IMR-90 (cell line): ENCODE measurements around the gene PRUNE2. TPM values are rescaled to one million over a fixed set of nuclear protein-coding genes. Genes with fewer than 3 reads are reported as not detected.

Experiments
- ATAC-seq: fragments of 200-7000 bp; cut with Tn5 transposase; 2 replicates; pipeline ENCODE4 v1.9.1; 2020; ENCODE audit warnings: low read depth, mild to moderate bottlenecking, moderate library complexity
- BruUV-seq: library from RNA; stranded (reverse); fragments of 400-500 nt; replicated peaks from 2 replicates; lab custom pipeline; 2021; lab: Mats Ljungman, UMichigan
- CTCF ChIA-PET: fragments of 300-600 bp; formaldehyde crosslinking; extraction: SDS; loops from one replicate; lab custom pipeline; 2021; ENCODE audit warnings: antibody characterized with exemption; lab: Yijun Ruan, JAX
- POLR2A ChIA-PET: fragments of 300-600 bp; sonication (Branson Sonifier 250); formaldehyde crosslinking; loops from one replicate; lab custom pipeline; 2022; ENCODE audit warnings: antibody characterized with exemption; ENCODE audit not compliant: unreplicated experiment; lab: Charles Lee
- DNase-seq: peaks from one replicate; pipeline ENCODE4 v3.0.0; 2013
- H2AFZ ChIP-seq: replicated peaks from 2 replicates; pipeline ENCODE3; 2013; ENCODE audit warnings: low read length, mild to moderate bottlenecking; ENCODE audit not compliant: poor library complexity
- H2AK5ac ChIP-seq: 2 replicates; pipeline ENCODE4 v1.6.1; 2013; ENCODE audit warnings: low read depth, low read length, inconsistent platforms
- H2AK9ac ChIP-seq: replicated peaks from 2 replicates; pipeline ENCODE3; 2013; ENCODE audit warnings: mild to moderate bottlenecking, low read depth, low read length, moderate library complexity; ENCODE audit not compliant: poor library complexity
- H2BK120ac ChIP-seq: 2 replicates; pipeline ENCODE4 v1.6.1; 2013; ENCODE audit warnings: low read depth, low read length, inconsistent platforms
- H2BK15ac ChIP-seq: 3 replicates; pipeline ENCODE4 v1.6.1; 2013; ENCODE audit warnings: low read depth, low read length, inconsistent platforms
- H2BK20ac ChIP-seq: 2 replicates; pipeline ENCODE4 v1.6.1; 2013; ENCODE audit warnings: low read depth, mild to moderate bottlenecking, inconsistent platforms, low read length, moderate library complexity
- H2BK5ac ChIP-seq: 2 replicates; pipeline ENCODE4 v1.6.1; 2013; ENCODE audit warnings: mild to moderate bottlenecking, low read depth, low read length, inconsistent platforms; ENCODE audit not compliant: poor library complexity, severe bottlenecking
- H3K14ac ChIP-seq: replicated peaks from 2 replicates; pipeline ENCODE4 v1.6.1; 2013; ENCODE audit warnings: low read depth, low read length, inconsistent platforms
- H3K18ac ChIP-seq: 2 replicates; pipeline ENCODE4 v1.6.1; 2013; ENCODE audit warnings: low read depth, low read length, control low read depth
- H3K23ac ChIP-seq: 2 replicates; pipeline ENCODE4 v1.6.1; 2013; ENCODE audit warnings: low read depth, low read length, inconsistent platforms
- H3K27ac ChIP-seq: 2 replicates; pipeline ENCODE4 v1.5.1; 2013; ENCODE audit warnings: mild to moderate bottlenecking, control low read depth, low read length; ENCODE audit not compliant: insufficient read depth
- H3K27me3 ChIP-seq: 2 replicates; pipeline ENCODE4 v1.6.1; 2013; ENCODE audit warnings: low read length; ENCODE audit not compliant: control insufficient read depth, insufficient read depth
- H3K36me3 ChIP-seq: 2 replicates; pipeline ENCODE4 v1.6.1; 2013; ENCODE audit warnings: low read length, mixed read lengths; ENCODE audit not compliant: control insufficient read depth, insufficient read depth
- H3K4ac ChIP-seq: 2 replicates; pipeline ENCODE4 v1.6.1; 2013; ENCODE audit warnings: low read depth, low read length, inconsistent platforms
- H3K4me1 ChIP-seq: 2 replicates; pipeline ENCODE4 v1.6.1; 2013; ENCODE audit warnings: low read length, mixed read lengths; ENCODE audit not compliant: control insufficient read depth, insufficient read depth
- H3K4me2 ChIP-seq: 2 replicates; pipeline ENCODE4 v1.6.1; 2013; ENCODE audit warnings: low read depth, mild to moderate bottlenecking, control low read depth, low read length, moderate library complexity
- H3K4me3 ChIP-seq: 2 replicates; pipeline ENCODE4 v1.5.1; 2013; ENCODE audit warnings: low read depth, mild to moderate bottlenecking, control low read depth, low read length, moderate library complexity; ENCODE audit not compliant: insufficient read depth
- H3K56ac ChIP-seq: 2 replicates; pipeline ENCODE4 v1.6.1; 2013; ENCODE audit warnings: low read length, inconsistent platforms; ENCODE audit not compliant: insufficient read depth; ENCODE audit errors: extremely low read depth
- H3K79me1 ChIP-seq, 2 experiments: 2 replicates each; pipeline ENCODE4 v1.6.1; 2013; ENCODE audit warnings: low read length in 2 of 2, inconsistent platforms in 1 of 2, low read depth in 1 of 2
- H3K9ac ChIP-seq: 2 replicates; pipeline ENCODE4 v1.6.1; 2013; ENCODE audit warnings: low read depth, low read length, control low read depth
- H3K9me1 ChIP-seq: 2 replicates; pipeline ENCODE4 v1.6.1; 2013; ENCODE audit warnings: low read length, inconsistent platforms; ENCODE audit not compliant: insufficient read depth
- H3K9me3 ChIP-seq: 2 replicates; pipeline ENCODE4 v1.6.1; 2013; ENCODE audit warnings: low read length; ENCODE audit not compliant: control insufficient read depth, insufficient read depth
- H4K20me1 ChIP-seq: 2 replicates; pipeline ENCODE4 v1.6.1; 2013; ENCODE audit warnings: low read length, inconsistent platforms; ENCODE audit not compliant: insufficient read depth
- H4K5ac ChIP-seq: 2 replicates; pipeline ENCODE4 v1.6.1; 2013; ENCODE audit warnings: mild to moderate bottlenecking, low read depth, low read length, control low read depth
- H4K8ac ChIP-seq, 2 experiments: 2 replicates each; pipeline ENCODE4 v1.6.1; 2013; ENCODE audit warnings: low read depth in 2 of 2, low read length in 2 of 2, control low read depth in 1 of 2, inconsistent platforms in 1 of 2
- H4K91ac ChIP-seq: 2 replicates; pipeline ENCODE4 v1.6.1; 2013; ENCODE audit warnings: low read depth, low read length, inconsistent platforms; ENCODE audit not compliant: insufficient read depth
- BHLHE40 ChIP-seq: fragments of 150-350 bp; IDR thresholded peaks from 2 replicates; pipeline ENCODE4 v1.6.1; 2016; ENCODE audit warnings: mild to moderate bottlenecking, low read depth, low read length
- CEBPB ChIP-seq: IDR thresholded peaks from 2 replicates; pipeline ENCODE4 v1.6.1; 2012; ENCODE audit warnings: low read depth, low read length, improper control_type of control experiment
- CHD1 ChIP-seq: IDR thresholded peaks from 2 replicates; pipeline ENCODE4 v1.6.1; 2012; ENCODE audit warnings: low read depth, low read length, improper control_type of control experiment
- CTCF ChIP-seq: conservative IDR thresholded peaks from 2 replicates; pipeline ENCODE4 v1.5.1; 2012; ENCODE audit warnings: mild to moderate bottlenecking, low read depth, low read length, improper control_type of control experiment
- ELK1 ChIP-seq: fragments of 150-350 bp; IDR thresholded peaks from 2 replicates; pipeline ENCODE4 v1.6.1; 2016; ENCODE audit warnings: low read depth, mild to moderate bottlenecking, low read length, moderate library complexity, borderline replicate concordance
- FOS ChIP-seq: fragments of 150-350 bp; IDR thresholded peaks from 2 replicates; pipeline ENCODE4 v1.6.1; 2016; ENCODE audit warnings: low read depth, low read length
- MAFK ChIP-seq: IDR thresholded peaks from 2 replicates; pipeline ENCODE4 v1.6.1; 2012; ENCODE audit warnings: low read depth, low read length, improper control_type of control experiment
- MAZ ChIP-seq: IDR thresholded peaks from 2 replicates; pipeline ENCODE4 v1.6.1; 2012; ENCODE audit warnings: low read depth, mild to moderate bottlenecking, low read length, improper control_type of control experiment, moderate library complexity, borderline replicate concordance
- MXI1 ChIP-seq: IDR thresholded peaks from 2 replicates; pipeline ENCODE4 v1.6.1; 2012; ENCODE audit warnings: low read depth, mild to moderate bottlenecking, low read length, moderate library complexity, borderline replicate concordance
- NFE2L2 ChIP-seq: fragments of 150-350 bp; IDR thresholded peaks from 2 replicates; pipeline ENCODE4 v1.6.1; 2016; ENCODE audit warnings: low read depth, mild to moderate bottlenecking, low read length
- POLR2A ChIP-seq: IDR thresholded peaks from 2 replicates; pipeline ENCODE4 v1.6.1; 2012; ENCODE audit warnings: mild to moderate bottlenecking, low read depth, low read length
- RAD21 ChIP-seq: IDR thresholded peaks from 2 replicates; pipeline ENCODE4 v1.6.1; 2012; ENCODE audit warnings: low read length, improper control_type of control experiment
- RCOR1 ChIP-seq: IDR thresholded peaks from 2 replicates; pipeline ENCODE4 v1.6.1; 2012; ENCODE audit warnings: mild to moderate bottlenecking, low read length, improper control_type of control experiment; ENCODE audit not compliant: insufficient replicate concordance
- RFX5 ChIP-seq: IDR thresholded peaks from 2 replicates; pipeline ENCODE4 v1.8.0; 2012; ENCODE audit warnings: low read depth, mild to moderate bottlenecking, low read length, moderate library complexity
- SMC3 ChIP-seq: fragments of 150-350 bp; IDR thresholded peaks from 2 replicates; pipeline ENCODE4 v1.6.1; 2016; ENCODE audit warnings: low read depth, mild to moderate bottlenecking, antibody characterized with exemption, low read length, moderate library complexity
- USF2 ChIP-seq: fragments of 150-350 bp; IDR thresholded peaks from 2 replicates; pipeline ENCODE4 v1.6.1; 2017; ENCODE audit warnings: mild to moderate bottlenecking, antibody characterized with exemption, low read length, low read depth
- WGBS, 2 experiments: methylation state at CpG; one replicate each; pipeline versions ENCODE4 v1.1.5 to v1.1.7; 2013; ENCODE audit warnings: missing lambda C conversion rate in 2 of 2; ENCODE audit not compliant: insufficient read length in 1 of 2; ENCODE audit errors: extremely low coverage in 2 of 2; 5-methylcytosine and 5-hydroxymethylcytosine counted together
- dilution Hi-C: fragments of 300-500 bp; cut with HindIII; formaldehyde crosslinking; loops from one replicate; pipeline ENCODE4 v1.14.3; 2018; ENCODE audit warnings: low sequenced_read_pairs; ENCODE audit not compliant: unreplicated experiment
- in situ Hi-C: fragments of 300-500 bp; cut with MboI; formaldehyde crosslinking; loops from 3 replicates; pipeline ENCODE4 v1.14.3; 2019; ENCODE audit warnings: low sequenced_read_pairs, inconsistent platforms, mixed read lengths
- intact Hi-C: fragments of 100-400 bp; cut with micrococcal nuclease; formaldehyde crosslinking; loops from 2 replicates; pipeline ENCODE4 v1.10.0; 2022
- polyA plus RNA-seq, 3 experiments: library from polyadenylated mRNA; depleted of rRNA; stranded (reverse); fragments of >200 nt; gene quantifications; 2 replicates each; pipeline ENCODE4 v1.2.3, GENCODE V29; 2012; ENCODE audit warnings: low replicate concordance in 1 of 3
- total RNA-seq: library from RNA; depleted of rRNA; stranded (reverse); fragments of >200 nt; gene quantifications from 2 replicates; pipeline ENCODE4 v1.2.3, GENCODE V29; 2012

Gene PRUNE2
- total and polyA plus RNA-seq, 2 of the 4 experiments (the other 2 are of a cell fraction), result 0.70 to 1.6 TPM

GRCh38 chr9:76592974-76593347, 313.0 kb downstream of the PRUNE2 start:
- no peak overlapping the region for H3K27ac ChIP-seq
- DNase-seq, result no peak
- H3K4me2 ChIP-seq, result no peak overlapping the region
- H2AFZ ChIP-seq, result no peak overlapping the region
- H4K20me1 ChIP-seq, result no peaks in the 10 kb centered on the region
- in situ Hi-C loops, result no loop called here
- peaks cover 3% of the 10 kb centered on the region for H3K27me3 ChIP-seq
- no peak overlapping the region for H2AK5ac ChIP-seq
- no peak overlapping the region for H3K56ac ChIP-seq
- H4K5ac ChIP-seq, result no peak overlapping the region
- dilution Hi-C loops, result no loop called here
- no peak overlapping the region for H2BK15ac ChIP-seq
- H3K9me3 ChIP-seq, result no peaks in the 10 kb centered on the region
- no peak overlapping the region for H2BK120ac ChIP-seq
- no peak overlapping the region for H2BK20ac ChIP-seq
- H3K9ac ChIP-seq, result no peak overlapping the region
- TF ChIP-seq CEBPB, result no peak
- no peak for TF ChIP-seq MXI1
- TF ChIP-seq MAZ, result no peak
- no peak for TF ChIP-seq RAD21
- TF ChIP-seq USF2, result no peak
- no peak for TF ChIP-seq SMC3
- no peak for TF ChIP-seq RCOR1
- no peak for TF ChIP-seq POLR2A
- no peak for TF ChIP-seq MAFK
- no peak for TF ChIP-seq RFX5
- TF ChIP-seq CHD1, result no peak
- no peak for TF ChIP-seq NFE2L2
- no peak for TF ChIP-seq FOS
- no peak for TF ChIP-seq ELK1
- TF ChIP-seq BHLHE40, result no peak
- TF ChIP-seq CTCF, result no peak
- POLR2A ChIA-PET, result no interaction called here
- H3K14ac ChIP-seq, result no peak overlapping the region
- H3K9me1 ChIP-seq, result no peaks in the 10 kb centered on the region
- H3K18ac ChIP-seq, result no peak overlapping the region
- no TSS peak for BruUV-seq
- H3K4me1 ChIP-seq, result no peaks in the 10 kb centered on the region
- no peak overlapping the region for H2BK5ac ChIP-seq
- CTCF ChIA-PET, result no interaction called here
- intact Hi-C loops, result no loop called here
- no peak overlapping the region for H4K8ac ChIP-seq
- H2AK9ac ChIP-seq, result no peak overlapping the region
- no peak for ATAC-seq
- no peak overlapping the region for H3K23ac ChIP-seq
- H3K79me1 ChIP-seq, result no peaks in the 10 kb centered on the region
- no CpG with 5 or more reads among the region's 2 CpGs for WGBS, 2 experiments
- no peak overlapping the region for H3K4ac ChIP-seq
- H4K91ac ChIP-seq, result no peak overlapping the region
- H3K4me3 ChIP-seq, result no peak overlapping the region
- H3K36me3 ChIP-seq, result no peaks in the 10 kb centered on the region
